Erythroblast (primary cell): Measurements from ENCODE around the gene SMIM22.

ENCODE experiments used
- GATA1 ChIP-seq: IDR thresholded peaks from 2 replicates; pipeline ENCODE4 v1.6.1; 2011; ENCODE audit warnings: low read depth, mild to moderate bottlenecking, control low read depth, low read length, moderate library complexity
- POLR2A ChIP-seq: IDR thresholded peaks from 2 replicates; pipeline ENCODE4 v1.6.1; 2011; ENCODE audit warnings: mild to moderate bottlenecking, low read length

DNA sequence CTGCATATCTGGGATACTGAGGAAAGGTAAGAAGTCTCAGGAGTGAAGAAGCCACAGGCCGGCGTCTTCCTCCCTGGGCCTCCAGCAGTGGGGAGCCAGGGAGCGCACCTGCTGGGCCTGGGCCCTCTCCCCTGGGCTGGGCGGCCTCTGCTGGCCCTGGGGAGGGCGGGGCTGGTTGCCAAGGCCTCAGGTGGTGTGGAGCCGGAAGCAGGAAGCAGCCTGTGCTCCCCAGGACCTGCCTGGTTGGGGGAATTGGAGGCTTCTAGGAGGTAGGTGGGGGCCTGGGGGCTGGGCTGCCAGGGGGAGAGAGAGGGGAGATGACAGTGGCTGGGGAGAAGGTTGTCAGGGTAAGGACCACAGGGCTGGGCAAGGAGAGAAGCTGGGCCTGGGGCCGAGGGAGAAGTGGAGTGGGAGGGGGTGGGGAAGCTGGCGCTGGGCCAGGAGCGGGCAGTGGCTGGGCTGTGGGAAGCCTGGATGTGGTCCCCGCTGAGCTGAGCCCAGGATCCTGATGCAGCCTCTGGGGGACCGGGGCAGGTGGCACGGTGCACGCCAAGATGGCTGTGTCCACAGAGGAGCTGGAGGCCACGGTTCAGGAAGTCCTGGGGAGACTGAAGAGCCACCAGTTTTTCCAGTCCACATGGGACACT is at the start of gene SMIM22:
- TF ChIP-seq POLR2A (no peak), GATA1 (no peak)
